ENCODE data around the gene DENND1C.
"Not testable (repeated sequence)": the region's sequence is repeated elsewhere in the genome, so short reads cannot be mapped to it uniquely, and the experiment has no call there.

Gene DENND1C

GRCh38 chr19:6457958-6458694 lies 23.5 kb downstream of the DENND1C start:
- in situ Hi-C loops (cut with MboI; ENCODE audit: low sequenced_read_pairs) = no loop called here

DNA sequence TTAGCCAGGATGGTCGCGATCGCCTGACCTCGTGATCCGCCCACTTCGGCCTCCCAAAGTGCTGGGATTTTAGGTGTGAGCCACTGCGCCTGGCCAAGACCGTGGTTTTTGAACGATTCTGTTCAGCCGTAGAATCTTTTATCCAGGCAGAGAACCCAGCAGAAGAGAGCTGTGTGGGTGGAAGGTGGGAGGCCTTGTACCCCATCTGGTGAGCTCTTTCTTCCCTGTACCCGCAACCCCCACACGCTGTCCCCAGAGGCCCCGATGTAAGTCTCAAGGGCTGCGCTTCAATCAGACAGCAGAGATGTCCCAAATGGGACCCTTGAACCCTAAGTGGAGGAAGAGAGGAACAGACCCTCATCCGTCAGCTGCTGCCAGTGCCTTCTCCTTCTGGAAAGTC lies 25.7 kb downstream of the DENND1C start:
- in situ Hi-C loops (cut with MboI; ENCODE audit: low sequenced_read_pairs) = no loop called here

- in situ Hi-C loops (cut with MboI; ENCODE audit: low sequenced_read_pairs) = no loop called here
Measured at GRCh38 chr19:6453951-6454565, 27.5 kb downstream of the DENND1C start.

DNA sequence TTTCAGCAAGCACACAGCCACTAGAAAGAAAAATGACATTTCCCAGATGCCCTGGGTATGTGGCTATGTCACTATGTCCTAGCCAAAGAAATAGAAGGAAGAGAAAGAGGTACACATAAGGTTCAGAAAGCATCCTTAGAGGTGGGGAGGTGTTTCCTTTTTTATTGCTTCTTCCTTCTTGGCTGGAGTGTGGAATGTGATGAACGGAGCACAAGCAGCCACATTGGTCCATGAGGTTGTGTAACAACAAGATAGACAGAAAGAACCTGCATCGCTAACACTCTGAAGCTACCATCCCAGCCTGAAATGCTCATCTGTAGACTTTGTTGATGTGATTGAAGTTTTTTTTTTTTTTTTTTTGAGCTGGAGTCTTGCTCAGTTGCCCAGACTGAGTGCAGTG lies 28.7 kb downstream of the DENND1C start:
- in situ Hi-C loops (cut with MboI; ENCODE audit: low sequenced_read_pairs) = no loop called here

DNA sequence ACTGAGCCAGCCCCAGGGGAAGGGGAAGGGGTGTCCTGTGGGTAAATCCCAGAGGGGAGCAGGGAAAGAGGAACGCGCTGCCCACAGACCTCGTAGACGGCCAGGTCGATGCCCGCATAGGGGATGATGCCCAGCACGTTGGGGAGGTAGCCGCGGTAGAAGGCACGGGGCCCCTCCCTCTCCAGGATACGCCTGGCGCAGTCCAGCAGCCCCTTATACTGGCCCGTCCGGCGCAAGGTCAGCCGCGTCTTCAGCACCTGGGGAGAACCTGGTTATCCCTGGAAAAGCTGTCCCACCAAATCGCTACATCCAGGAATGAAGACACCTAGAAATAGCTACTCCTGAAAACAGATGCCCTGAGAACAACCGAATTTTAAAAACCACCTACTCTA lies 29.4 kb downstream of the DENND1C start:
- in situ Hi-C loops (cut with MboI; ENCODE audit: low sequenced_read_pairs) = no loop called here

DNA sequence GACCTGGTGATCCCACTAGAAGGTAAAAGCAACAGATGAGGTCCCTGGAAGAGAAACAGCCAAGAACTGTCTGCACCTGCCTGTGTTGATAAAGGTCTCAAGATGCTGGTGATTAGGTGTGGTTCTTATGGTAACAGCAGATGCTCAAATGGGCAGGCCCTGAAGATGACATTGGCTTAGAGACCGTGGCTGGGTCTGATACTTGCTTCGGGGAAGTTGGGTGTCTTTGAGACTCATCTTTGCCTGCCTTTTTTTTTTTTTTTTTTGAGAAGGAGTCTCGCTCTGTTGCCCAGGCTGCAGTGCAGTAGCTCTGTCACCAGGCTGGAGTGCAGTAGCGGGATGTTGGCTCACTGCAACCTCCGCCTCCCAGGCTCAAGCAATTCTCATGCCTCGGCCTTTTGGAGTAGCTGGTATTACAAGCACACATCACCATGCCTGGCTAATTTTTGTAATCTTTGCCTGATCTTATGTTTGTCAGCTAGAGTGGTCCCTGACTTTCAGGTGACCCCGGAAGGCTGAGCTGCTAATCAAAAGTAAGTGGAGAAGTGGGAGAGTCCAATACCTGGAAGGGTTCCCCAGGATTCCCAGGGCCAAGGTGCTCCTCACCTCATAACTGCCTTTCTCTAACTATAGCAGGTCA lies 29.9 kb downstream of the DENND1C start:
- in situ Hi-C loops (cut with MboI; ENCODE audit: low sequenced_read_pairs) = no loop called here

- in situ Hi-C loops (cut with MboI; ENCODE audit: low sequenced_read_pairs) = no loop called here
Measured at GRCh38 chr19:6450166-6450565, 31.4 kb downstream of the DENND1C start.

DNA sequence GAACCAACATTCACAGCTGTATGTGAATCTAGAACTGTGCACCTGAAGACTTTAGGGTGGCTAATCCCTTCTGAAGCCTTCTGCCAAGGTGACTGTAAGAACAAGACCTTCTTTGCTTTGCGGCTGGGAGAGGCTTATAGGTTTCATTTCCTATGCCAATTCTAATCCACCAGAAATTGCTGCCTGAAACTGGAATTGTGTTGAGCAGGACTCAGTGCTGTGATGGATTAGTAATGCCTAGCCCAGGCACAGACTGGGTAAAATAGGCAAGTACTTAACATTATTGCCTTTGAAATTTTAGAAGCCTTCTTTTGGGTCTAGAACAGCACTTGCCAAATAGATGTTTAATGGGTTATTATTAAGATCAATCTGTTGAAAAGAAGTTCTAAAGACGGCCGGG lies 33.5 kb downstream of the DENND1C start:
- in situ Hi-C loops (cut with MboI; ENCODE audit: low sequenced_read_pairs) = no loop called here

- in situ Hi-C loops (cut with MboI; ENCODE audit: low sequenced_read_pairs) = no loop called here
Measured at GRCh38 chr19:6446452-6446851, 35.1 kb downstream of the DENND1C start.

DNA sequence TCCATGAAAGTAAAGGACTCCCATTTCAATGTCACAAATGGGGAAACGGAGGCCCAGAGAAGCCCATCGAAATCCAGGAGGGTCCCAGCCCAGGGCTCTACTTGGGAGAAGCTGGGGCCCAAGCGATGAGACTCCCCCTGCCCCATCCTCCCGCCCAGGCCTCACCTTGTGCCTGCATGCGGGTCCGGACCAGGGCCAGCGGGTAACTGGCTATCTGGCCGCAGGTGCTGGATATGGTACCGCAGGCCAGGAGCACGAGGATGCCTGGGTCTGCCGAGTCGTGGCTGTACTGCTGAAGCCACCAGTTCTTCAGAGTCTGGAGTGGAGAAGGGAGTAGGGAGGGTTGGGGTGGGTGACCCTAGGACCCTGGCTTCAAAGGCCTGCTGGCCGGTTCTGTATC lies 37.6 kb downstream of the DENND1C start:
- in situ Hi-C loops (cut with MboI; ENCODE audit: low sequenced_read_pairs) = no loop called here

- in situ Hi-C loops (cut with MboI; ENCODE audit: low sequenced_read_pairs) = no loop called here
Measured at GRCh38 chr19:6442087-6442688, 39.4 kb downstream of the DENND1C start.

GRCh38 chr19:6440905-6441304 lies 40.7 kb downstream of the DENND1C start:
- in situ Hi-C loops (cut with MboI; ENCODE audit: low sequenced_read_pairs) = no loop called here

- in situ Hi-C loops (cut with MboI; ENCODE audit: low sequenced_read_pairs) = no loop called here
Measured at GRCh38 chr19:6439743-6440142, 41.8 kb downstream of the DENND1C start.

DNA sequence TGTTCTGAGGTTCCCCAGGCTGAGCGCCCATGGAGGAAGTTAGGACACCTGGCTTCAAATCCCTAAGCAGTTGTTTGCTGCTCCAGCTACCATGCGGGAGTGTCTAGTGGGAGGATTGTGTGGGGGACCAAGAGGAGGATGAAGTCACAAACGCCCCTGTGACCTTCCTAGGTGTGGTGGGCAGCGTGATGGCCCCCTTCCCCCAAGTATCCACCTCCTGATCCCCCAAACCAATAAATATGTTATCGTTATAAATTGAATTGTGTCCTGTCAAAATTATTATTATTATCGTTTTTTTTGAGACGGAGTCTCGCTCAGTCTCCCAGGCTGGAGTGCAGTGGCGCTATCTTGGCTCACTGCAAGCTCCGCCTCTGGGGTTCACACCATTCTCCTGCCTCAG lies 47.9 kb downstream of the DENND1C start, which contains the start of gene SLC25A41:
TSS of gene SLC25A41 (minus strand) at position 101 of the 400 bp plus-strand sequence. CDS start at position 31, 70 bp downstream.
- in situ Hi-C loops (cut with MboI; ENCODE audit: low sequenced_read_pairs) = no loop called here

- in situ Hi-C loops (cut with MboI; ENCODE audit: low sequenced_read_pairs) = no loop called here
Measured at GRCh38 chr19:6433165-6433564, 48.4 kb downstream of the DENND1C start.

DNA sequence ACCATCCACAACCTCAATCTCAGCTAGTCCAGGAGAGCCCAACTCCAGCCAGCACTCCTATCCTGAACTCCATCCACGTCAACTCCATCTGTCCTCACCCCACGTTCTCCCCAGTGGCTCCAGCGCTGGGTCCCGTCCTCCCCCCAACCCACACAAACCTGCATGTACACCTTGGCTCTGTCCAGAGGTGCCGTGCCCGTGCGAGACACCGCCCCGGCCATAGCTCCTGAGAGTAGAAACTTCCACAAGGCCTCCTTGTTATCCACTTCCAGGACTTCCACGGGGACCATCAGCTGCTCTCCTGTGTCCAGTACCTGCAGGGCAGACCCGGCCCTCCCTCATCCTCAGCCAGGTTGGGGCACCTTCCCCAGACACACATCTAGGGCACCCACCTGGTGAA lies 49.7 kb downstream of the DENND1C start:
- in situ Hi-C loops (cut with MboI; ENCODE audit: low sequenced_read_pairs) = no loop called here

DNA sequence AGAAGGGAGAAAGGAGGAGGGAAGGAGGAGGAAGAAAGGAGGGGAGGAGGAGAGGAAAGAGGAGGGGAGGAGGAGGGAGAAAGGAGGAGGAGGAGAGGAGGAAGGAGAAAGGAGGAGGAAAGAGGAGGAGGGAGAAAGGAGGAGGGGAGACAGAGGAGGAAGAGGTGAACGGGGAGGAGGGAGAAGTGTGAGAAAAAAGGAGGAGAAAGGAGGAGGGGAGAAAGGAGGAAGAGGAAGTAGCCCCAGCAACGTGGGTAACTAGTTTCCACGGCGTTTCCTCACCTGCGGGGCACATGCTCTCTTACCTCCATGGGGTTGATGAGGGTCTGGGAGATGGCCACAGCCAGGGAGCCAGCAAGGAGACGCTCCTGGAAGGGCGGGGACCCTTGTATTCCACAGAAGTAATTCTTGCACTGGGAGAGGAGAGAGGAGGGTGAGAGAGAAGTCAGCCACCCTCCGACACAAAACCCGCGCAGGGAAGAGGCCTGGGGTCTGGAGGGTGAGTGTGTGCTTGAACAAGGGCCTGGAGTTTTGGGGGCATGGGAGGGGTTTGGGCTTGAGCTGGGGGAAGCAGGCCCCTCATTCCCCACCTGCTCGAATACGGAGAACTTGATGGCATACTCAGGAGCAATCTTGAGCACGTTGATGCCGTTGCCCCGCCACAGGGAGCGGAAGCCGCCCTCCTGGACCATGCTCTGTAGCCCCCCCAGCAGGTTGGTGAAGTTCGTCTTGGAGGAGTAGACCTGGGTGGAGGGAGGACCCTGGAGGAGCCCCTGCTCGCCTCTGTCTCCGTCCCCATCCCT lies 52.0 kb downstream of the DENND1C start:
- in situ Hi-C loops (cut with MboI; ENCODE audit: low sequenced_read_pairs) = no loop called here

GRCh38 chr19:6428692-6429418 lies 52.7 kb downstream of the DENND1C start:
- in situ Hi-C loops (cut with MboI; ENCODE audit: low sequenced_read_pairs) = not testable (repeated sequence)

- in situ Hi-C loops (cut with MboI; ENCODE audit: low sequenced_read_pairs) = no loop called here
Measured at GRCh38 chr19:6427131-6427530, 54.5 kb downstream of the DENND1C start.
